Motor neuron (in vitro differentiated cells): Measurements from ENCODE around the gene CKMT2. TPM values are rescaled to one million over a fixed set of nuclear protein-coding genes. Genes with fewer than 3 reads are reported as not detected.

Source experiments
- ATAC-seq, 8 experiments: fragments of 200-7000 bp; cut with Tn5 transposase; replicated peaks in 6 of 8; 2 replicates each; pipeline ENCODE4 v1.8.0; 2021; ENCODE audit warnings: mild to moderate bottlenecking in 8 of 8, moderate library complexity in 8 of 8
- H3K27ac ChIP-seq, 2 donors: fragments of 250-450 bp; sonication (Bioruptor Pico); 2 replicates each; pipeline ENCODE4 v1.9.0; 2021; ENCODE audit warnings: antibody characterized with exemption in 2 of 2, mild to moderate bottlenecking in 2 of 2, moderate library complexity in 1 of 2
- H3K4me1 ChIP-seq, 2 donors: fragments of 250-450 bp; sonication (Bioruptor Pico); replicated peaks in 1 of 2; 2 replicates each; pipeline ENCODE4 v1.6.1; 2021; ENCODE audit warnings: antibody characterized with exemption in 2 of 2, mild to moderate bottlenecking in 2 of 2, moderate library complexity in 1 of 2
- H3K4me3 ChIP-seq, 5 donors: fragments of 250-450 bp; sonication (Bioruptor Pico); 2 replicates each; pipeline ENCODE4 v1.9.0; 2021; ENCODE audit warnings: antibody characterized with exemption in 5 of 5, mild to moderate bottlenecking in 5 of 5, moderate library complexity in 4 of 5
- WGBS, 10 experiments: fragments of 450-650 bp; shearing (Covaris generic); methylation state at CpG; one replicate each; pipeline ENCODE4 v1.0.0; 2022; 5-methylcytosine and 5-hydroxymethylcytosine counted together
- in situ Hi-C, 9 experiments: fragments of 400-800 bp; cut with MboI; loops; one replicate each; pipeline ENCODE4 v1.15.0; 2021; ENCODE audit warnings: low sequenced_read_pairs in 9 of 9, low pct_unique_long_range_greater_than_20kb in 2 of 9; ENCODE audit not compliant: unreplicated experiment in 9 of 9
- total RNA-seq, 8 experiments: library from RNA; unstranded; fragments of 300-600 nt; gene quantifications; 2 replicates each; pipeline versions ENCODE4 v1.2.3 to v1.2.4, GENCODE V29; 2022

CKMT2 gene
- 1 to 10 TPM in 6 of 8 experiments, under 1 TPM in 2; 0.27 to 6.9 (median 1.3) TPM for total RNA-seq

- in situ Hi-C loops: no loop called here
- WGBS, 10 experiments: 0 to 30% (median 25%) methylated on average over 1 to 15 of the region's 28 CpGs; no CpG with 5 or more reads in 4 of the 10 experiments
- peak in 7 of 8 experiments; percentile 80 to 94 (median 90) for ATAC-seq
- peak within 1 kb of the TSS in 1 of 5 donors; percentile 2 for H3K4me3 ChIP-seq
- H3K4me1 ChIP-seq: peaks cover 0 to 17% of the 10 kb centered on the region in 2 donors
- no peak within 1 kb of the TSS for H3K27ac ChIP-seq
These were observed at the start of gene CKMT2 for GRCh38 chr5:81233080-81233634. Gene CKMT2 (plus strand): TSS chr5:81233322. CDS start chr5:81251133, 17,811 bp downstream.

GRCh38 chr5:81183811-81184748 is 49.0 kb upstream of the CKMT2 start:
- Histone ChIP-seq H3K4me3 (no peak overlapping the region), H3K4me1 (peaks cover 10 to 43% of the 10 kb centered on the region in 2 donors), H3K27ac (peak overlapping the region; percentile 18 to 55)
- peak in 5 of 8 experiments; percentile 53 to 79 (median 62) for ATAC-seq
- 50 to 82% (median 77%) methylated on average over 3 to 10 of the region's 11 CpGs; no CpG with 5 or more reads in 1 of the 10 experiments for WGBS, 10 experiments
- in situ Hi-C loops: loop anchor here in 6 of 9 experiments (25.0 kb wide), 3 partner anchors 447 to 497 kb away; no protein-coding TSS in a partner anchor

GRCh38 chr5:81184749-81185110 is 48.4 kb upstream of the CKMT2 start:
- in situ Hi-C loops: loop anchor here in 6 of 9 experiments (25.0 kb wide), 3 partner anchors 447 to 497 kb away; no protein-coding TSS in a partner anchor
- Histone ChIP-seq H3K4me3 (no peak overlapping the region), H3K4me1 (peaks cover 10 to 40% of the 10 kb centered on the region in 2 donors), H3K27ac (peak overlapping the region; percentile 18 to 55)
- no peak for ATAC-seq
- WGBS, 10 experiments: 60 to 100% (median 87%) methylated on average over 1 to 6 of the region's 6 CpGs; no CpG with 5 or more reads in 2 of the 10 experiments

- in situ Hi-C loops: loop anchor here in 6 of 9 experiments (25.0 kb wide), 3 partner anchors 451 to 501 kb away; no protein-coding TSS in a partner anchor
- Histone ChIP-seq H3K4me3 (no peak overlapping the region), H3K27ac (no peak overlapping the region), H3K4me1 (peaks cover 6 to 18% of the 10 kb centered on the region in 2 donors)
- ATAC-seq: peak in 1 of 8 experiments; percentile 14
- WGBS, 10 experiments: 0 to 43% (median 29%) methylated on average over 1 to 6 of the region's 6 CpGs
These were observed 45.2 kb upstream of the CKMT2 start for GRCh38 chr5:81187885-81188284.

- H3K4me1 ChIP-seq: peaks cover 0 to 12% of the 10 kb centered on the region in 2 donors
- H3K4me3 ChIP-seq: no peak overlapping the region
- no peak for ATAC-seq
- H3K27ac ChIP-seq: no peak overlapping the region
- 20 to 100% (median 61%) methylated on average over 1 to 4 of the region's 6 CpGs; no CpG with 5 or more reads in 4 of the 10 experiments for WGBS, 10 experiments
- in situ Hi-C loops: loop anchor here in 6 of 9 experiments (25.0 kb wide), 3 partner anchors 452 to 502 kb away; no protein-coding TSS in a partner anchor
These were observed 44.2 kb upstream of the CKMT2 start for GRCh38 chr5:81188962-81189361.

- ATAC-seq: no peak
- in situ Hi-C loops: loop anchor here in 6 of 9 experiments (25.0 kb wide), 3 partner anchors 453 to 503 kb away; no protein-coding TSS in a partner anchor
- 62 to 93% (median 82%) methylated on average over 4 to 12 of the region's 14 CpGs; no CpG with 5 or more reads in 3 of the 10 experiments for WGBS, 10 experiments
- H3K27ac ChIP-seq: no peak overlapping the region
- no peak overlapping the region for H3K4me3 ChIP-seq
- peaks cover 1 to 6% of the 10 kb centered on the region in 2 donors for H3K4me1 ChIP-seq
These were observed 43.1 kb upstream of the CKMT2 start for GRCh38 chr5:81189875-81190498.

GRCh38 chr5:81191726-81192372 is 41.3 kb upstream of the CKMT2 start:
- Histone ChIP-seq H3K27ac (no peak overlapping the region), H3K4me3 (no peak overlapping the region), H3K4me1 (peaks cover 0 to 6% of the 10 kb centered on the region in 2 donors)
- in situ Hi-C loops: loop anchor here in 6 of 9 experiments (25.0 kb wide), 3 partner anchors 455 to 505 kb away; no protein-coding TSS in a partner anchor
- no peak for ATAC-seq
- WGBS, 10 experiments: 70 to 93% (median 82%) methylated on average over 3 to 9 of the region's 9 CpGs

GRCh38 chr5:81192373-81192750 is 40.8 kb upstream of the CKMT2 start:
- 0 to 92% (median 64%) methylated on average over 1 to 8 of the region's 8 CpGs; no CpG with 5 or more reads in 1 of the 10 experiments for WGBS, 10 experiments
- ATAC-seq: no peak
- Histone ChIP-seq H3K4me1 (peaks cover 0 to 6% of the 10 kb centered on the region in 2 donors), H3K4me3 (no peak overlapping the region), H3K27ac (no peak overlapping the region)
- in situ Hi-C loops: loop anchor here in 6 of 9 experiments (25.0 kb wide), 3 partner anchors 455 to 505 kb away; no protein-coding TSS in a partner anchor

GRCh38 chr5:81194633-81195334 is 38.3 kb upstream of the CKMT2 start:
- peaks cover 0 to 6% of the 10 kb centered on the region in 2 donors for H3K4me1 ChIP-seq

GRCh38 chr5:81195335-81195929 is 37.7 kb upstream of the CKMT2 start:
- peaks cover 0 to 6% of the 10 kb centered on the region in 2 donors for H3K4me1 ChIP-seq
- H3K27ac ChIP-seq: no peak overlapping the region
- in situ Hi-C loops: loop anchor here in 6 of 9 experiments (25.0 kb wide), 3 partner anchors 458 to 508 kb away; no protein-coding TSS in a partner anchor
- 40 to 94% (median 64%) methylated on average over 1 to 4 of the region's 5 CpGs; no CpG with 5 or more reads in 1 of the 10 experiments for WGBS, 10 experiments
- no peak overlapping the region for H3K4me3 ChIP-seq
- peak in 5 of 8 experiments; percentile 23 to 49 (median 39) for ATAC-seq

More at GRCh38 chr5:81194633-81195334, 38.3 kb upstream of the CKMT2 start:
- Histone ChIP-seq H3K27ac (no peak overlapping the region), H3K4me3 (no peak overlapping the region)
- WGBS, 10 experiments: 10 to 54% (median 21%) methylated on average over 5 to 27 of the region's 31 CpGs; no CpG with 5 or more reads in 2 of the 10 experiments
- peak; percentile 98 to 100 (median 100) for ATAC-seq
- in situ Hi-C loops: loop anchor here in 6 of 9 experiments (25.0 kb wide), 3 partner anchors 457 to 507 kb away; no protein-coding TSS in a partner anchor

GRCh38 chr5:81202655-81203054 is 30.5 kb upstream of the CKMT2 start:
- no peaks in the 10 kb centered on the region for H3K4me1 ChIP-seq
- H3K4me3 ChIP-seq: no peak overlapping the region
- ATAC-seq: peak in 2 of 8 experiments; percentile 68 to 77
- in situ Hi-C loops: no loop called here
- H3K27ac ChIP-seq: no peak overlapping the region
- WGBS, 10 experiments: 0 to 90% (median 73%) methylated on average over 1 to 2 of the region's 2 CpGs; no CpG with 5 or more reads in 4 of the 10 experiments
